ENCODE results near the gene SOWAHC. TPM values are rescaled to one million over a fixed set of nuclear protein-coding genes. Genes with fewer than 3 reads are reported as not detected.

Gene SOWAHC
- total and polyA plus RNA-seq, 2 of the 13 experiments (the other 11 are each of a cell fraction or from before 2014, with no cell fraction given) = 21.2 to 22.5 TPM

- TF ChIP-seq ZNF142 (CRISPR knock-in tag; IDR thresholded peaks at IDR 0.05) = peak; percentile 68; the same call in 1 of the 2 replicates
- TF ChIP-seq NFIB (CRISPR knock-in tag; IDR thresholded peaks at IDR 0.05; ENCODE audit: borderline replicate concordance) = no peak
- peak in 1 of 2 experiments; percentile 15; a peak in 1 of 4 replicates for TF ChIP-seq ATF4 (CRISPR knock-in tag; IDR thresholded peaks at IDR 0.05)
- TF ChIP-seq ZNF775 (CRISPR knock-in tag; IDR thresholded peaks at IDR 0.05; ENCODE audit: borderline replicate concordance) = peak; percentile 80; the same call in 1 of the 2 replicates
- TF ChIP-seq ZNF597 (CRISPR knock-in tag; IDR thresholded peaks at IDR 0.05) = no peak
- no peak for TF ChIP-seq NR2F6 (IDR thresholded peaks at IDR 0.05)
- no peak; the same call in 1 of the 2 replicates for TF ChIP-seq NR2F6 (CRISPR knock-in tag; IDR thresholded peaks at IDR 0.05)
- no peak for TF ChIP-seq TOE1 (CRISPR knock-in tag; IDR thresholded peaks at IDR 0.05)
- peak; percentile 91 for TF ChIP-seq MEF2D (CRISPR knock-in tag; IDR thresholded peaks at IDR 0.05)
- no peak for TF ChIP-seq AHDC1 (CRISPR knock-in tag; IDR thresholded peaks at IDR 0.05; ENCODE audit: borderline replicate concordance)
- TF ChIP-seq CCDC6 (CRISPR knock-in tag; IDR thresholded peaks at IDR 0.05) = peak; percentile 49; the same call in 1 of the 2 replicates
- TF ChIP-seq KDM1A (CRISPR knock-in tag; IDR thresholded peaks at IDR 0.05) = no peak
- TF ChIP-seq FIP1L1 (IDR thresholded peaks at IDR 0.05; ENCODE audit: borderline replicate concordance, insufficient read depth, low read depth, low read length) = no peak
- no peak for TF ChIP-seq KDM5A (IDR thresholded peaks at IDR 0.05; ENCODE audit: borderline replicate concordance, low read length)
- no peak for TF ChIP-seq NFIC (IDR thresholded peaks at IDR 0.05; ENCODE audit: low read length)
Measured at GRCh38 chr2:109614715-109615636, 812 bp downstream of the SOWAHC start (continued).
